ENCODE measurements around the gene PID1. TPM values are rescaled to one million over a fixed set of nuclear protein-coding genes. Genes with fewer than 3 reads are reported as not detected.

PID1 gene, protein sequence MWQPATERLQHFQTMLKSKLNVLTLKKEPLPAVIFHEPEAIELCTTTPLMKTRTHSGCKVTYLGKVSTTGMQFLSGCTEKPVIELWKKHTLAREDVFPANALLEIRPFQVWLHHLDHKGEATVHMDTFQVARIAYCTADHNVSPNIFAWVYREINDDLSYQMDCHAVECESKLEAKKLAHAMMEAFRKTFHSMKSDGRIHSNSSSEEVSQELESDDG
- 35.6 and 48.6 TPM in 2 replicates for total RNA-seq

DNA sequence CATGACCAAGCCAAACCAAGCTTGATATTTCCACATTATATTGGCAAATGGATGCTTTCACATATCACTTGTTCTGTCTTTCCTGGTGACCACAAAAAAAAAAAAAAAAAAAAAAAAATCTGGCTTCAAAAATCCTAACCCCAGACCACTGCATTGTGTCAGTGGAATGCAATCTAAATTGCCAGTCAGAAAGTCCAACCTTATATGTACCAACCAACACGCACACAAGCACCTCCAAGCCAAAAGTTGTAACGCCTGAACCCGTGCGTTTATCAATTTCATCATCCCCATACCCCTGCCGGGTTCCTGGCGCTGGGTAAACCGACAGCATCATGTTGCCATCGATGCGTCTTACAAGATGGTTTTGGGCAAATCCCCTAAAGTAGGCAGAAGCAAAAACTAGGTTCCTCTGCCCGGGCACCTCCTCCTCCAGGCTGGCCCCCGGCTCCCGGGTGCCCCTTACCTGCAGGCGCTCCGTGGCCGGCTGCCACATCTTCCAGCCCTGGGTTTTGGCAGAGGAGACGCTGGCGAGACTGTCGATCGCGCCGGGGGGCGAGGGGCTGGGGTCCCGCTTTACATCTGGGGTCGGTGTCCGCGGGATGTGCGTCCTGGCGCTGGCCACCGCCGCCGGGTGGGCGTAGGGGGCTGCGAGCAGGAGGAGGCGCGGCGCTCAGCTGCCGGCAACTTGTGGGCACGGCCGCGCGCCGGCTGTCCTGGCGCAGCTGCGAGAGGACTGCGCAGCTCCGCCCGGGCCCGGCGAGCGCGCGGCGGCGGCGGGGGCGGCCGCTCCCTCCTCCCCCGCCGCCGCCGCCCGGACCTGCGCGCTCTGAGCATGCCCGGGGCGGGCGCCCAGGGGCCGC lies at the start of gene PID1:
Gene PID1, minus strand, starts transcription at position 737 of the 860 bp plus-strand sequence. Its CDS starts 244 bp downstream, at position 493.

All from smooth muscle cell of the pulmonary artery (primary cell).